ENCODE data around the gene ADGRL3. TPM values are rescaled to one million over a fixed set of nuclear protein-coding genes. Genes with fewer than 3 reads are reported as not detected.

The ADGRL3 gene
- total and polyA plus RNA-seq, 3 donors from 2014 or later = 11.6 to 21.6 (median 12.8) TPM

GRCh38 chr4:61915501-61915900 is 715.4 kb downstream of the ADGRL3 start:
- intact Hi-C loops (cut with DNase I; ENCODE audit: low total_unique reads) = no loop called here

GRCh38 chr4:61918507-61918906 is 718.4 kb downstream of the ADGRL3 start:
- no peak for DNase-seq
- Histone ChIP-seq H3K4me1 (no peaks in the 10 kb centered on the region), H3K4me3 (no peak overlapping the region), H3K9me3 (no peaks in the 10 kb centered on the region), H3K27ac (no peak overlapping the region), H3K27me3 (no peaks in the 10 kb centered on the region), H3K36me3 (ENCODE audit: low read depth, missing control alignments) (no peaks in the 10 kb centered on the region)
- intact Hi-C loops (cut with DNase I; ENCODE audit: low total_unique reads) = no loop called here
- TF ChIP-seq POLR2A (IDR thresholded peaks at IDR 0.05) (no peak), CTCF (IDR thresholded peaks at IDR 0.05) (no peak)

More at GRCh38 chr4:61915501-61915900, 715.4 kb downstream of the ADGRL3 start:
- Histone ChIP-seq H3K4me1 (no peaks in the 10 kb centered on the region), H3K9me3 (no peaks in the 10 kb centered on the region), H3K36me3 (ENCODE audit: low read depth, missing control alignments) (no peaks in the 10 kb centered on the region), H3K4me3 (no peak overlapping the region), H3K27me3 (no peaks in the 10 kb centered on the region), H3K27ac (no peak overlapping the region)
- no peak for TF ChIP-seq POLR2A (IDR thresholded peaks at IDR 0.05)
- TF ChIP-seq CTCF (IDR thresholded peaks at IDR 0.05) = no peak
- no peak for DNase-seq
- 88% methylated on average over 1 of the region's 1 CpG for WGBS, 2 donors

GRCh38 chr4:61918987-61919386 is 718.9 kb downstream of the ADGRL3 start:
- DNase-seq = no peak
- 71 to 87% methylated on average over 2 of the region's 2 CpGs for WGBS, 2 donors
- no peak for TF ChIP-seq CTCF (IDR thresholded peaks at IDR 0.05)
- no peak for TF ChIP-seq POLR2A (IDR thresholded peaks at IDR 0.05)
- Histone ChIP-seq H3K4me1 (no peaks in the 10 kb centered on the region), H3K27ac (no peak overlapping the region), H3K4me3 (no peak overlapping the region), H3K9me3 (no peaks in the 10 kb centered on the region), H3K36me3 (ENCODE audit: low read depth, missing control alignments) (no peaks in the 10 kb centered on the region), H3K27me3 (no peaks in the 10 kb centered on the region)
- intact Hi-C loops (cut with DNase I; ENCODE audit: low total_unique reads) = no loop called here

GRCh38 chr4:61919561-61919960 is 719.4 kb downstream of the ADGRL3 start:
- WGBS, 2 donors = 93 to 97% methylated on average over 3 of the region's 3 CpGs
- TF ChIP-seq CTCF (IDR thresholded peaks at IDR 0.05) (no peak), POLR2A (IDR thresholded peaks at IDR 0.05) (no peak)
- intact Hi-C loops (cut with DNase I; ENCODE audit: low total_unique reads) = no loop called here
- no peaks in the 10 kb centered on the region for H3K4me1 ChIP-seq
- no peak for DNase-seq
- no peak overlapping the region for H3K27ac ChIP-seq
- H3K36me3 ChIP-seq (ENCODE audit: low read depth, missing control alignments) = no peaks in the 10 kb centered on the region
- H3K4me3 ChIP-seq = no peak overlapping the region
- H3K27me3 ChIP-seq = no peaks in the 10 kb centered on the region
- no peaks in the 10 kb centered on the region for H3K9me3 ChIP-seq

GRCh38 chr4:61921920-61922319 is 721.8 kb downstream of the ADGRL3 start:
- Histone ChIP-seq H3K4me3 (no peak overlapping the region), H3K4me1 (no peaks in the 10 kb centered on the region), H3K27ac (no peak overlapping the region), H3K27me3 (no peaks in the 10 kb centered on the region), H3K36me3 (ENCODE audit: low read depth, missing control alignments) (no peaks in the 10 kb centered on the region), H3K9me3 (no peaks in the 10 kb centered on the region)
- WGBS, 2 donors = 54 to 58% methylated on average over 2 of the region's 2 CpGs
- DNase-seq = no peak
- TF ChIP-seq POLR2A (IDR thresholded peaks at IDR 0.05) (no peak), CTCF (IDR thresholded peaks at IDR 0.05) (no peak)
- intact Hi-C loops (cut with DNase I; ENCODE audit: low total_unique reads) = no loop called here
